Omental fat pad (tissue), 4 donors: ENCODE data around the gene PAFAH1B2. TPM values are rescaled to one million over a fixed set of nuclear protein-coding genes. Genes with fewer than 3 reads are reported as not detected.
"Not testable (repeated sequence)": the region's sequence is repeated elsewhere in the genome, so short reads cannot be mapped to it uniquely, and the experiment has no call there.

Experiments used
- ATAC-seq: fragments of 150-250 bp; one replicate; pipeline ENCODE4 v1.9.1; 2016; ENCODE audit warnings: mild to moderate bottlenecking, moderate library complexity; ENCODE audit not compliant: low FRiP score
- DNase-seq: peaks from one replicate; pipeline ENCODE4 v3.0.0-alpha.2; 2019; ENCODE audit warnings: low spot score
- CTCF ChIP-seq, 3 donors: fragments of 450-650 bp; IDR thresholded peaks; one replicate each; pipeline ENCODE4 v1.5.1; 2016 to 2017; ENCODE audit warnings: antibody characterized with exemption in 3 of 3, mild to moderate bottlenecking in 3 of 3, moderate library complexity in 2 of 3
- total RNA-seq, 4 donors: library from RNA; depleted of rRNA; stranded (reverse); fragments of >200 nt; gene quantifications; one replicate each; pipeline ENCODE4 v1.1.0, GENCODE V29; 2016

The PAFAH1B2 gene
- total RNA-seq, 4 donors from 2014 or later: 76.0 to 108 (median 98.6) TPM

- ATAC-seq (no peak), DNase-seq (no peak)
- TF ChIP-seq CTCF (IDR thresholded peaks at IDR 0.05): no peak
Observed at GRCh38 chr11:117117681-117118080, 26.4 kb upstream of the PAFAH1B2 start.

- DNase-seq: no peak
- no peak for TF ChIP-seq CTCF (IDR thresholded peaks at IDR 0.05)
- no peak for ATAC-seq
Observed at GRCh38 chr11:117121176-117121575, 22.9 kb upstream of the PAFAH1B2 start.

GRCh38 chr11:117122556-117122955, 21.5 kb upstream of the PAFAH1B2 start:
- ATAC-seq (no peak), DNase-seq (no peak)
- TF ChIP-seq CTCF (IDR thresholded peaks at IDR 0.05): no peak

DNA sequence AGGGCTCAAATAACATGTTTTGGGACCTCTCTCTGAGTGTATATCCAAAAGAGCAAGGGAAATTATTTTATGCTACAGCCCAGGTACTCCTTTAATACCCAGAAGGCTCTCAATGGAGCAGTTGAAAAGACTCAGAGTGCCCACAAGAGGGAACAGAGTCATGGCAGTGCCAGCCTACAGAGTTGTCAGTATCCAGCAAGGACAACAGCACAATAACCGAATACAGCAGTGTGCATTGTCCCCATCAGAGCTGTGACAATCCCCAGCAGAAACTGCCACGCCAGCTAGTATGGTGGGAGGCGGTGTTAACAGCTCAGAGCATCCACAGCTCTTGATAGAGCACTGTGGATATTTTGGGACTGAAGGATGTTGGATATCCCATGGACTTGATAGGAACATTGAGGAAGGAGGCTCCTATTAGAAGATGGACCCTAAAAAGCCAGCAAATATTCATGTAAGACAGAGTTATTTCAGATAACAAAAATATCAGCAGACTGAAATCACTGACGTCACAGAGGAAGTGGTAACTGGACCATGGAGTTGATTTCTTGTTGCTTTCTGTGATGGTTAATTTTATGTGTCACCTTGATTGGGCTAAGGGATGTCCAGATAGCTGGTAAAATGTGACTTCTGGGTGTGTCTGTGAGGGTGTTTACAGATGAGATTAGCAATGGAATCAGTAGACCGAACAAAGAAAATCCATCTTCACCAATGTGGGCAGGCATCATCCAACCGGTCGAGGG, 17.7 kb upstream of the PAFAH1B2 start:
- ATAC-seq: no peak
- no peak for TF ChIP-seq CTCF (IDR thresholded peaks at IDR 0.05)
- DNase-seq: no peak

- no peak for ATAC-seq
- TF ChIP-seq CTCF (IDR thresholded peaks at IDR 0.05): no peak
Observed at GRCh38 chr11:117127171-117127901, 16.8 kb upstream of the PAFAH1B2 start.

DNA sequence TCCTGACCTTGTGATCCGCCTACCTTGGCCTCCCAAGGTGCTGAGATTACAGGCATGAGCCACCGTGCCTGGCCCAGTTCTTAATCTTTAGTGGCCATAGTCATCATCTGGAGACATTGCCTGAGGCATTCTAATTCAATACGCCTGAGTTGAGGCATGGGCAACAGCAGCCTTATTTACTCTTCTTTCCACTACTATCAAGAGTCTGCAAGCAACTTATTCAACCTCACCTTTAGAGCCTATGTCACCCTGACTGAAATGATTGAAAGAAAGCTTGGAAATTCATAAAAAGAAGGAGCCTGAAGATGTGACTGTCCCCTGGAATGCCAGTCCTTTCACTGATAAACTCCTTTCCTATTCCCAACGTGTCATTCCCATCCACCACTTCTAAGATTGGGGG, 15.8 kb upstream of the PAFAH1B2 start:
- no peak for DNase-seq
- TF ChIP-seq CTCF (IDR thresholded peaks at IDR 0.05): no peak
- no peak for ATAC-seq

More at GRCh38 chr11:117127171-117127901, 16.8 kb upstream of the PAFAH1B2 start:
- no peak for DNase-seq

GRCh38 chr11:117130396-117130795, 13.7 kb upstream of the PAFAH1B2 start:
- DNase-seq, ATAC-seq: not testable (repeated sequence)
